Stimulated activated CD8-positive, alpha-beta memory T cell treated with anti-CD3 and anti-CD28 coated beads, Interleukin-7, amount 100 ng/mL, for 48 hours (primary cell): ENCODE measurements around the gene HEPH.
"Not testable (repeated sequence)": the region's sequence is repeated elsewhere in the genome, so short reads cannot be mapped to it uniquely, and the experiment has no call there.

Experiments used
- DNase-seq, 2 donors: peaks; one replicate each; pipeline ENCODE4 v3.0.0-alpha.2; 2020; ENCODE audit warnings: low read depth in 1 of 2; ENCODE audit errors: extremely low read depth in 1 of 2

HEPH gene

GRCh38 chrX:66163849-66164411, at the start of gene HEPH:
HEPH (plus strand) TSS chrX:66164247; CDS start chrX:66170571, 6,324 bp downstream.
- DNase-seq: no peak

DNA sequence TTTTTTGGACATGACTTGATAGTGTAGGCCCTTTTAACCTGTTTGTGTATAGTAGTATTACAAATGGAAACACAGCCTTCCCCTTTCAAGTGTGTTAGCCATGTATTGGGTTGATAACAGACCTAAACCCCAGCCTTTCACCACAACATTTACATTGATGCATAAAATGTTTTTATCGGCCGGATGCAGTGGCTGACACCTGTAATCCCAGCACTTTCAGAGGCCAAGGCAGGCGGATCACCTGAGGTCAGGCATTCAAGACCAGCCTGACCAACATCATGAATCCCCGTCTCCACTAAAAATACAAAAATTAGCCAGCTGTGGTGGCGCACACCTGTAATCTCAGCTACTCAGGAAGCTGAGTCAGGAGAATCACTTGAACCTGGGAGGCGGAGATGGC, 45.3 kb upstream of the HEPH start:
- not testable (repeated sequence) for DNase-seq

- DNase-seq: not testable (repeated sequence)
These were observed 42.7 kb upstream of the HEPH start for GRCh38 chrX:66121354-66121753.

DNA sequence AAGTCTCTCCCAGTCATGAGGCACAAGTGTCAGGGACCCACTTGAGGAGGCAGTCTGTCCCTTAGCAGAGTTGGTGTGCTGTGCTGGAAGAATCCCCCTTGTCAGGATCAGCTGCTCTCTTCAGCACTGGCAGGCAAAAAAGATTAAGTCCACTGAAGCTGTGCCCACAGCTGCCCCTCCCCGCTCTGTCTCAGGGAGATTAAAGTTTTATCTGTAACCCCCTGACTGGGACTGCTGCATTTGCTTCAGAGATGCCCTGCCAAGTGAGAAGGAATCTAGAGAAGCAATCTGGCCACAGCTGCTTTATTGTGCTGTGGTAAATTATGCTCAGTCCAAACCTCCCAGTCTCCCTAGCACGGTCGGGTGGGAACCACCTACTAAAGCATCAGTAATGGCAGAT, 37.4 kb upstream of the HEPH start:
- no peak for DNase-seq

GRCh38 chrX:66130469-66130868, 33.6 kb upstream of the HEPH start:
- no peak for DNase-seq

DNA sequence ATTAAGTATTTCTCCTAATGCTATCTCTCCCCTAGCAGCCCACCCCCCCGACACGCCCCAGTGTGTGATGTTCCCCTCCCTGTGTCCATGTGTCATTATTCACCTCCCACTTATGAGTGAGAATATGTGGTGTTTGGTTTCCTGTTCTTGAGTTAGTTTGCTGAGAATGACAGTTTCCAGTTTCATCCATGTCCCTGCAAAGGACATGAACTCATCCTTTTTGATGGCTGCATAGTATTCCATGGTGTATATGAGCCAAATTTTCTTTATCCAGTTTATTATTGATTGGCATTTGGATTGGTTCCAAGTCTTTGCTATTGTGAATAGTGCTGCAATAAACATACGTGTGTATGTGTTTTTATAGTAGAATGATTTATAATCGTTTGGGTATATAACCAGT, 28.8 kb upstream of the HEPH start:
- DNase-seq: not testable (repeated sequence)

DNA sequence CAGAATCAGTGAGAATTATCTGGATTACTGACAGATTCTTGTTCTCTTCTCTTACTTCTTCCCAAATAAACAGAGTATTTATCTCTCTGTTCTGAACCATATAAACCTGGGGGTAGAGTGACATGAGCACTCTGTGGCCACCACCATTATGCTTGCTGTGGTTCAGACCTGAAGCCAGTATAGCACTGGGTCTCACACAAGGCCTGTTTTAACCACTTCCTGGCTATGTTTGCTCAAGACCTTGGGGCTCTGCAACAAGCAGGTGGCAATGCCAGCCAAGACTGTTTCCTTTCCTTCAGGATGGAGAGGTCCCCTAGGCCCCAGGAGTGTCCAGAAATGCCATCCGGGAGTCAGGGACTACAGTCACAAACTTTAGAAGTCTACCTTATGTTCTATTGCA, 21.7 kb upstream of the HEPH start:
- no peak for DNase-seq

DNA sequence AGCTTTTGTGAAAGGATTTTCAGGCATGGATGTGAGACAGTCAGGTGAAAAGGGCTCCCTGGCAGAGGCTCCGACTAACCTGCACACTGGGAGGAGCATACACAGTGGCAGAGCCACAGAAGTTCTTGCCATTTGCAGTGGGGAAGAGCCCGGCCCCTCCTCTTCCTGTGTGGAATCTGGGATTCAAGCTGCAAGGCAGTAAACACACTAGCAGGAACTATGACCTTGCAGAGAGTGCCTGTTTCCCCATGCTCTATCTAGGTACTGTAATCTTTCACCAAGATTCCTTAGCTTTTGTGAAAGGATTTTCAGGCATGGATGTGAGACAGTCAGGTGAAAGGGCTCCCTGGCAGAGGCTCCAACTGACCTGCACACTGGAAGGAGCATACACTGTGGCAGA, 19.8 kb upstream of the HEPH start:
- no peak for DNase-seq

GRCh38 chrX:66149519-66149918, 14.5 kb upstream of the HEPH start:
- no peak for DNase-seq

DNA sequence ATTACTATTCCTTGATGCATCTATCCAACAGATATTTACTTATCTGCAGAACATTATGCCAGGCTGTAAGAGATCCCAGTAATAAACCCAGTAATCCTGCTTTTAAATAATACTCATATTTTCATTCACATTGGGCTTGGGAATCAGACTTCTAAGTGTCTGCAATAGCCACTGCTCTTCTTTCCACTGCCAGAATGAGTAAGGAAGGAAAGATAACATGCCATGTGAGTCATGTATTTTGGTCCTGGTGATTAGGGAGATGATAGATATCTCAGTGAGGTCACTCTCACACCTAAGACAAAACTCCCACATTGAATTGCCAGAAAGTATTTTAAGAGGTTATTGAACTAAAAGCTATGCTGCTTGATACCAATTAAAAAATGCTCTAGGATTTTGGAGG, 13.9 kb upstream of the HEPH start:
- no peak for DNase-seq

DNA sequence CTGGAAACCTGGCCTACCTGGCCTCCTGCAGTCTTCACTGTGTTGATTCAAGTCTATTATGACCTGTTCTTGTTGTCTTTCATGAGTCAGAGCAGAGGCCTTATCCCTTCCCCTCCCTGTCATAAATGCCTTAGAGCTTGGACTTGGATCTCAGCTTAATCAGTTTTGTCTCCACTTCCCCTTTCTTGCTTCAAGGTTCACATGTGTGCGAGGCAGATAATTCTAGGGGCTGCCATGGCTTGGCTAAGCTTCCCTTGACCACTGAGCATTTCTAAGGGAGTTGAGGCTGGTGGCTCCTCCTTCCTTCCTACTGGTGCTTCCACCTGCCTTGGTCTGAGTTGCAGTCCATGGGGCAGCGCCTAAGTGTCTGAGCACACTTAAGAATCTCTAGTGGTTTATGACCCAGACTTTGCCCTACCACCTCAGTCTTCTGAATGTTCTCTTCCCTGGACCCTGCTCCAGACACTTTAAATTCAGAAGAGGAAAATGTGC, 1.7 kb upstream of the HEPH start:
- DNase-seq: no peak

- DNase-seq: no peak
These were observed 600 bp upstream of the HEPH start for GRCh38 chrX:66163447-66163846.

GRCh38 chrX:66164470-66164869, 423 bp downstream of the HEPH start:
- DNase-seq: no peak

DNA sequence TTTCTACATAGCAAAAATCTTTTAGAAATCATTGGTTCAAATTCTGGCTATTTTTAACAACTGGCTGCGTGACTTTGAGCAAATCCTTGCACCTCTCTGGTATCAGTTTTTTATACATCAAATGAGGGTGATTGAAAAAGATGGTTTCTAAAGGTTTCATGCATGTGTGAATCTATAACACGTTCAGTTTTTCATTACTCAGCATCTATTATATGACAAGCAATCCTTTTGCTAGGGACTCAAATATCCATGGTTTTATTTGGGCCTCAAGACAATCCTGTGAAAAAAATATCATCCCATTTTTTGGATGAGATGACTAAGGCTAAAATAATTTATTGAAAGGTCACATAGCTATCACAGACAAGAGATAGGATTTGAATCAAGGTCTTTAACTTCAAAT, 884 bp downstream of the HEPH start:
- no peak for DNase-seq

DNA sequence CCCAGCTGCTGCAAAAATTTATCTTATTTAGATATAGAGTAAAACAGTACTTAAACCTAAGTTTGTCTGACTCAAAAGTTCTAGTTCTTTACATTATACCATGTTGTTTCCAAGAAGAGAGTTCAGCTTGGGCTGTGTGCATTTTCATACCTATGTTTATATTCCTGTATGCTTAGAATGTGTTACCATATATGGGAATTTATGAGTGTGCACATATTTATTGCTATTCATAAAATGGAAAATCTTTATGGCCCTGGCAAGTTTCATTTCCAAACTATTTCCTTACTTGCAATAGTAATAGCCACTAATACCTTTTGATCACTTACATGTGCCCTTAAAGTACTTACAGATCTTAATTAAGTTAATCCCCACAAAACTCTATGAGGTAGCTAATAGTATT, 2.6 kb downstream of the HEPH start:
- DNase-seq: no peak

GRCh38 chrX:66167431-66167830, 3.4 kb downstream of the HEPH start:
- DNase-seq: no peak

- no peak for DNase-seq
These were observed 12.1 kb downstream of the HEPH start for GRCh38 chrX:66176134-66176533.

GRCh38 chrX:66191563-66191962, 27.5 kb downstream of the HEPH start:
- DNase-seq: no peak

GRCh38 chrX:66193821-66194220, 29.8 kb downstream of the HEPH start:
- no peak for DNase-seq

DNA sequence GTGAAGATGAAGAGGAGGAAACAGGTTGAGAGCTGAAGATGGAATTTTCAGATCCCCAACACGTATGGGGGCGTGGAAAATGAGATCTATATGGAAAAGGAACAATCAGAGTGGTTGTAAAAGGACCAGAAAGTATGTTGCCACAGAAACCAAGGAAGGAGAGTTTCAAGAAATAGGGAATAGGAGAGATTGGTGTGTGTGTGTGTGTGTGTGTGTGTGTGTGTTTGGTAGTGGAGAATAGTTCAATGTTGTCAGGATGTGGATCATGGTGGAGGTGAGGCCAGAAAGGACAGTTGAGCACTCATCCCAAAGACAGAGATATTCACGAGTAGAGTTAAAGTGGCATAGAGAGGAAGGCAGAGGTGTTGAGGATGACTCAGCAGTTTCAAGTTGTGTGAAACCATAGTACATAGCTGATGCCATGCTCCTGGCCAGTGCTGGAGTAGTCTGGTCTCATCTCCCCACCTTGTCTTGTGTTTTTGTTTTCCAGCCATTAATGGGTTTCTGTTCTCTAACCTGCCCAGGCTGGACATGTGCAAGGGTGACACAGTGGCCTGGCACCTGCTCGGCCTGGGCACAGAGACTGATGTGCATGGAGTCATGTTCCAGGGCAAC, 36.1 kb downstream of the HEPH start:
- no peak for DNase-seq

- DNase-seq: no peak
These were observed 37.1 kb downstream of the HEPH start for GRCh38 chrX:66200855-66201795.

DNA sequence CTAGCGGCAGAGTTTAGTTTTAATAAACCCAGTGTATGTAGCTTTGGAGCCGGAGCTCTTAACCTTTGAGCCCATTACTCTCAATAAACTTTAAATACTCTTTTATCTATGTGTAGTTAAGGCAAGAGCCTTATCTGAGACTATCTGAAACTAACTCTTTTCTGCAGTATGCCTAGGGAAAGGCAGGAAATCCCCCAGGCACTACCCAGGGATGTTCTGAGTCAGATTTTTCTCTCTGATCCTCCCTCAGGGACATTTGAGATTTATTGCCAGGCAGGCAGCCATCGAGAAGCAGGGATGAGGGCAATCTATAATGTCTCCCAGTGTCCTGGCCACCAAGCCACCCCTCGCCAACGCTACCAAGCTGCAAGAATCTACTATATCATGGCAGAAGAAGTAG, 39.1 kb downstream of the HEPH start:
- DNase-seq: no peak
